Fibroblast of mammary gland (primary cell): ENCODE results near the gene TCF23.
"Not testable (repeated sequence)": the region's sequence is repeated elsewhere in the genome, so short reads cannot be mapped to it uniquely, and the experiment has no call there.

ENCODE experiments used
- DNase-seq: peaks from one replicate; pipeline ENCODE4 v3.0.0-alpha.2; 2010; ENCODE audit warnings: low read depth
- H3K4me3 ChIP-seq: 2 replicates; pipeline ENCODE4 v1.5.1; 2011; ENCODE audit warnings: low read depth, mild to moderate bottlenecking, low read length, moderate library complexity; ENCODE audit not compliant: control insufficient read depth
- CTCF ChIP-seq: conservative IDR thresholded peaks from 2 replicates; pipeline ENCODE4 v1.5.1; 2011; ENCODE audit warnings: low read depth, low read length, inconsistent platforms; ENCODE audit not compliant: control insufficient read depth, insufficient read depth

TCF23 gene

GRCh38 chr2:27194538-27195354, 45.9 kb downstream of the TCF23 start:
- H3K4me3 ChIP-seq, result no peak overlapping the region
- no peak for DNase-seq
- no peak for TF ChIP-seq CTCF

GRCh38 chr2:27195799-27196198, 47.0 kb downstream of the TCF23 start:
- DNase-seq, H3K4me3 ChIP-seq: not testable (repeated sequence)

GRCh38 chr2:27198068-27198467, 49.3 kb downstream of the TCF23 start:
- not testable (repeated sequence) for H3K4me3 ChIP-seq, DNase-seq

GRCh38 chr2:27198627-27199026, 49.8 kb downstream of the TCF23 start:
- TF ChIP-seq CTCF, result no peak
- DNase-seq, result no peak

GRCh38 chr2:27199241-27199640, 50.4 kb downstream of the TCF23 start:
- H3K4me3 ChIP-seq, result no peak overlapping the region
- no peak for TF ChIP-seq CTCF
- no peak for DNase-seq

More at GRCh38 chr2:27198627-27199026, 49.8 kb downstream of the TCF23 start:
- no peak overlapping the region for H3K4me3 ChIP-seq

GRCh38 chr2:27201675-27202074, 52.9 kb downstream of the TCF23 start:
- DNase-seq, result no peak
- H3K4me3 ChIP-seq, result no peak overlapping the region
- TF ChIP-seq CTCF, result no peak

GRCh38 chr2:27202854-27203253, 54.0 kb downstream of the TCF23 start:
- no peak overlapping the region for H3K4me3 ChIP-seq
- DNase-seq, result peak; percentile 53
- no peak for TF ChIP-seq CTCF

- TF ChIP-seq CTCF, result no peak
- DNase-seq, result no peak
- no peak overlapping the region for H3K4me3 ChIP-seq
Observed at GRCh38 chr2:27203741-27204140, 54.9 kb downstream of the TCF23 start.
